ENCODE results near the gene PRKCG.
"Not testable (repeated sequence)": the region's sequence is repeated elsewhere in the genome, so short reads cannot be mapped to it uniquely, and the experiment has no call there.

Gene PRKCG

GRCh38 chr19:53945441-53945840, 63.4 kb downstream of the PRKCG start:
- TF ChIP-seq CTCF (IDR thresholded peaks at IDR 0.05; ENCODE audit: insufficient read depth, low read depth, low read length, missing control alignments): no peak
- H3K4me3 ChIP-seq (ENCODE audit: low read depth, low read length): no peak overlapping the region
- DNase-seq (ENCODE audit: low read depth): no peak

DNA sequence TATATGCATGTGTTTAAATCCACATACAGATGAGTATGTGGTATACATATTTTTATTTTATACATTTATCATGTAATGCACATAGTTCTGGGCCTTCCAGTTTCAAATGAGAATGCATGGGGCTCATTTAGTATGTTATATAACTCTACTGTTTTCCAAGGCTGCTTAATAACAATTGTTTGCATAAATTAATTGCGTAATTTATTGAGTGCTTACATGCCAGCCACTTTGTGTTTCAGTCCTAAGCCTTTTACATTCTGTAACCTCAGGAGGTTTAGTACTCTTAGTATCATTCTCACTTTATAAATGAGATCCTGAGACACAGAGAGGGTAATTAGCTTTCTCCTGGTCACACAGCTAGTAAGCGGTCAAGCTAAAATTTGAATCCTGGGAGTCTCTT, 64.0 kb downstream of the PRKCG start:
- no peak for DNase-seq (ENCODE audit: low read depth)
- TF ChIP-seq CTCF (IDR thresholded peaks at IDR 0.05; ENCODE audit: insufficient read depth, low read depth, low read length, missing control alignments): no peak
- no peak overlapping the region for H3K4me3 ChIP-seq (ENCODE audit: low read depth, low read length)

- no peak for DNase-seq (ENCODE audit: low read depth)
- no peak overlapping the region for H3K4me3 ChIP-seq (ENCODE audit: low read depth, low read length)
- TF ChIP-seq CTCF (IDR thresholded peaks at IDR 0.05; ENCODE audit: insufficient read depth, low read depth, low read length, missing control alignments): no peak
Measured at GRCh38 chr19:53947624-53948023, 65.6 kb downstream of the PRKCG start.

GRCh38 chr19:53948611-53949010, 66.6 kb downstream of the PRKCG start:
- DNase-seq (ENCODE audit: low read depth); H3K4me3 ChIP-seq (ENCODE audit: low read depth, low read length): not testable (repeated sequence)

- DNase-seq (ENCODE audit: low read depth): no peak
- TF ChIP-seq CTCF (IDR thresholded peaks at IDR 0.05; ENCODE audit: insufficient read depth, low read depth, low read length, missing control alignments): no peak
Measured at GRCh38 chr19:53951436-53951835, 69.4 kb downstream of the PRKCG start.

GRCh38 chr19:53951947-53952346, 70.0 kb downstream of the PRKCG start:
- TF ChIP-seq CTCF (IDR thresholded peaks at IDR 0.05; ENCODE audit: insufficient read depth, low read depth, low read length, missing control alignments): no peak
- no peak overlapping the region for H3K4me3 ChIP-seq (ENCODE audit: low read depth, low read length)
- no peak for DNase-seq (ENCODE audit: low read depth)

More at GRCh38 chr19:53951436-53951835, 69.4 kb downstream of the PRKCG start:
- no peak overlapping the region for H3K4me3 ChIP-seq (ENCODE audit: low read depth, low read length)

- no peak for TF ChIP-seq CTCF (IDR thresholded peaks at IDR 0.05; ENCODE audit: insufficient read depth, low read depth, low read length, missing control alignments)
- no peak for DNase-seq (ENCODE audit: low read depth)
- no peak overlapping the region for H3K4me3 ChIP-seq (ENCODE audit: low read depth, low read length)
Measured at GRCh38 chr19:53953383-53953782, 71.4 kb downstream of the PRKCG start.
